Activated CD4-positive, alpha-beta T cell treated with anti-CD3 and anti-CD28 coated beads, Interleukin-2, amount 10 ng/mL, durations not matched to agents 7 days and 5 days (primary cell): ENCODE data around the gene PHF2. TPM values are rescaled to one million over a fixed set of nuclear protein-coding genes. Genes with fewer than 3 reads are reported as not detected.

Experiments
- CTCF ChIA-PET: fragments of 350-600 bp; sonication (Branson Sonifier 250); formaldehyde crosslinking; loops from one replicate; lab custom pipeline; 2021; ENCODE audit warnings: antibody characterized with exemption; lab: Charles Lee
- POLR2A ChIA-PET: fragments of 350-600 bp; sonication (Branson Sonifier 250); formaldehyde crosslinking; loops from one replicate; lab custom pipeline; 2021; ENCODE audit warnings: antibody characterized with exemption; lab: Charles Lee
- DNase-seq: peaks from one replicate; pipeline ENCODE4 v3.0.0-alpha.2; 2020
- H3K27ac Mint-ChIP-seq: one replicate; pipeline ENCODE4 v1.8.0; 2021; ENCODE audit warnings: mild to moderate bottlenecking, moderate library complexity, mixed read lengths
- H3K27me3 Mint-ChIP-seq: one replicate; pipeline ENCODE4 v1.8.0; 2021; ENCODE audit warnings: mixed read lengths
- H3K36me3 Mint-ChIP-seq: one replicate; pipeline ENCODE4 v1.8.0; 2021; ENCODE audit warnings: low read depth, mixed read lengths
- H3K4me1 Mint-ChIP-seq: one replicate; pipeline ENCODE4 v1.8.0; 2021; ENCODE audit warnings: mixed read lengths
- H3K4me3 Mint-ChIP-seq: one replicate; pipeline ENCODE4 v1.8.0; 2021; ENCODE audit warnings: mild to moderate bottlenecking, moderate library complexity, mixed read lengths
- H3K9me3 Mint-ChIP-seq: one replicate; pipeline ENCODE4 v1.8.0; 2021; ENCODE audit warnings: mixed read lengths
- total RNA-seq, 2 experiments: library from RNA; stranded (reverse); gene quantifications; one replicate each; pipeline ENCODE4 v1.2.3, GENCODE V29; 2021

Gene PHF2
- total RNA-seq, 2 experiments from 2014 or later = 29.3 to 29.4 TPM

GRCh38 chr9:93674580-93675335, 98.4 kb downstream of the PHF2 start:
- H3K9me3 Mint-ChIP-seq = no peaks in the 10 kb centered on the region
- DNase-seq = no peak
- no peaks in the 10 kb centered on the region for H3K4me1 Mint-ChIP-seq
- POLR2A ChIA-PET = no interaction called here
- no peak overlapping the region for H3K27ac Mint-ChIP-seq
- CTCF ChIA-PET = no interaction called here
- H3K4me3 Mint-ChIP-seq = no peak overlapping the region
- no peaks in the 10 kb centered on the region for H3K27me3 Mint-ChIP-seq
- peaks cover 5% of the 10 kb centered on the region for H3K36me3 Mint-ChIP-seq

GRCh38 chr9:93675336-93676150, 99.2 kb downstream of the PHF2 start:
- no peaks in the 10 kb centered on the region for H3K4me1 Mint-ChIP-seq
- no peaks in the 10 kb centered on the region for H3K27me3 Mint-ChIP-seq
- H3K4me3 Mint-ChIP-seq = no peak overlapping the region
- DNase-seq = no peak
- CTCF ChIA-PET = no interaction called here
- POLR2A ChIA-PET = no interaction called here
- no peaks in the 10 kb centered on the region for H3K9me3 Mint-ChIP-seq
- peaks cover 2% of the 10 kb centered on the region for H3K36me3 Mint-ChIP-seq
- no peak overlapping the region for H3K27ac Mint-ChIP-seq

- ChIA-PET POLR2A (no interaction called here), CTCF (no interaction called here)
- no peak overlapping the region for H3K27ac Mint-ChIP-seq
- no peak overlapping the region for H3K4me3 Mint-ChIP-seq
- H3K27me3 Mint-ChIP-seq = no peaks in the 10 kb centered on the region
- no peaks in the 10 kb centered on the region for H3K9me3 Mint-ChIP-seq
- no peaks in the 10 kb centered on the region for H3K36me3 Mint-ChIP-seq
- DNase-seq = no peak
- no peaks in the 10 kb centered on the region for H3K4me1 Mint-ChIP-seq
These were observed 100.1 kb downstream of the PHF2 start for GRCh38 chr9:93676310-93677047.

- H3K4me3 Mint-ChIP-seq = no peak overlapping the region
- no peak overlapping the region for H3K27ac Mint-ChIP-seq
- no peaks in the 10 kb centered on the region for H3K9me3 Mint-ChIP-seq
- ChIA-PET CTCF (no interaction called here), POLR2A (no interaction called here)
- H3K4me1 Mint-ChIP-seq = no peaks in the 10 kb centered on the region
- H3K36me3 Mint-ChIP-seq = no peaks in the 10 kb centered on the region
- DNase-seq = no peak
- H3K27me3 Mint-ChIP-seq = no peaks in the 10 kb centered on the region
These were observed 100.7 kb downstream of the PHF2 start for GRCh38 chr9:93677048-93677571.

GRCh38 chr9:93677641-93678136, 101.3 kb downstream of the PHF2 start:
- H3K4me1 Mint-ChIP-seq = no peaks in the 10 kb centered on the region
- ChIA-PET CTCF (no interaction called here), POLR2A (no interaction called here)

GRCh38 chr9:93678199-93679019, 102.0 kb downstream of the PHF2 start:
- CTCF ChIA-PET = no interaction called here
- no peaks in the 10 kb centered on the region for H3K9me3 Mint-ChIP-seq
- no peak overlapping the region for H3K27ac Mint-ChIP-seq
- no peaks in the 10 kb centered on the region for H3K27me3 Mint-ChIP-seq
- POLR2A ChIA-PET = no interaction called here
- no peaks in the 10 kb centered on the region for H3K36me3 Mint-ChIP-seq
- no peak overlapping the region for H3K4me3 Mint-ChIP-seq
- H3K4me1 Mint-ChIP-seq = no peaks in the 10 kb centered on the region
- peak; percentile 2 for DNase-seq

More at GRCh38 chr9:93677641-93678136, 101.3 kb downstream of the PHF2 start:
- DNase-seq = peak; percentile 4
- H3K27ac Mint-ChIP-seq = no peak overlapping the region
- H3K27me3 Mint-ChIP-seq = no peaks in the 10 kb centered on the region
- H3K36me3 Mint-ChIP-seq = no peaks in the 10 kb centered on the region
- H3K9me3 Mint-ChIP-seq = no peaks in the 10 kb centered on the region
- H3K4me3 Mint-ChIP-seq = no peak overlapping the region

- Mint-ChIP-seq H3K27me3 (no peaks in the 10 kb centered on the region), H3K9me3 (no peaks in the 10 kb centered on the region), H3K4me1 (no peaks in the 10 kb centered on the region), H3K4me3 (no peak overlapping the region), H3K27ac (no peak overlapping the region), H3K36me3 (no peaks in the 10 kb centered on the region)
- peak; percentile 4 for DNase-seq
- POLR2A ChIA-PET = no interaction called here
- CTCF ChIA-PET = interaction anchor here (1.4 kb wide), 1 partner anchor 261 kb away, joined by 3 read pairs; no protein-coding TSS in a partner anchor
These were observed 103.4 kb downstream of the PHF2 start for GRCh38 chr9:93679536-93680442.

- DNase-seq = peak; percentile 3
- Mint-ChIP-seq H3K4me3 (no peak overlapping the region), H3K36me3 (no peaks in the 10 kb centered on the region), H3K4me1 (no peaks in the 10 kb centered on the region), H3K27ac (no peak overlapping the region), H3K9me3 (no peaks in the 10 kb centered on the region), H3K27me3 (no peaks in the 10 kb centered on the region)
- ChIA-PET CTCF (interaction anchor here (0.7 to 1.4 kb wide), 2 partner anchors 10 to 260 kb away, joined by 3 read pairs; no protein-coding TSS in a partner anchor), POLR2A (no interaction called here)
These were observed 104.3 kb downstream of the PHF2 start for GRCh38 chr9:93680443-93681268.

- no peak overlapping the region for H3K4me3 Mint-ChIP-seq
- peaks cover 2% of the 10 kb centered on the region for H3K27me3 Mint-ChIP-seq
- ChIA-PET POLR2A (no interaction called here), CTCF (interaction anchor here (0.9 to 1.5 kb wide), 5 partner anchors 8 to 321 kb away, joined by 3 to 6 read pairs (median 4); no protein-coding TSS in a partner anchor)
- DNase-seq = peak; percentile 5
- H3K4me1 Mint-ChIP-seq = no peaks in the 10 kb centered on the region
- H3K36me3 Mint-ChIP-seq = no peaks in the 10 kb centered on the region
- H3K9me3 Mint-ChIP-seq = no peaks in the 10 kb centered on the region
- H3K27ac Mint-ChIP-seq = no peak overlapping the region
These were observed 105.1 kb downstream of the PHF2 start for GRCh38 chr9:93681269-93682154.
